LNCAP (cell line): ENCODE results near the gene MED4.

ENCODE experiments used
- CTCF ChIP-seq: fragments of 450-650 bp; IDR thresholded peaks from 2 replicates; pipeline ENCODE4 v1.5.1; 2017; ENCODE audit warnings: mild to moderate bottlenecking

Gene MED4

GRCh38 chr13:48043789-48044503 lies 51.0 kb downstream of the MED4 start:
- no peak for TF ChIP-seq CTCF

GRCh38 chr13:48042894-48043293 lies 52.0 kb downstream of the MED4 start:
- no peak for TF ChIP-seq CTCF

GRCh38 chr13:48040896-48041295 lies 54.0 kb downstream of the MED4 start:
- TF ChIP-seq CTCF: no peak

- no peak for TF ChIP-seq CTCF
Observed at GRCh38 chr13:48040049-48040448, 54.9 kb downstream of the MED4 start.

GRCh38 chr13:48038761-48039160 lies 56.1 kb downstream of the MED4 start:
- no peak for TF ChIP-seq CTCF

- TF ChIP-seq CTCF: peak; percentile 90
Observed at GRCh38 chr13:48037346-48038173, 57.3 kb downstream of the MED4 start, which contains the start of gene NUDT15. NUDT15 (plus strand) TSS chr13:48037726; CDS start chr13:48037747, 21 bp downstream.

- TF ChIP-seq CTCF: no peak
Observed at GRCh38 chr13:48029859-48030258, 65.0 kb downstream of the MED4 start.
